ENCODE data around the gene ERC2.

Gene ERC2

DNA sequence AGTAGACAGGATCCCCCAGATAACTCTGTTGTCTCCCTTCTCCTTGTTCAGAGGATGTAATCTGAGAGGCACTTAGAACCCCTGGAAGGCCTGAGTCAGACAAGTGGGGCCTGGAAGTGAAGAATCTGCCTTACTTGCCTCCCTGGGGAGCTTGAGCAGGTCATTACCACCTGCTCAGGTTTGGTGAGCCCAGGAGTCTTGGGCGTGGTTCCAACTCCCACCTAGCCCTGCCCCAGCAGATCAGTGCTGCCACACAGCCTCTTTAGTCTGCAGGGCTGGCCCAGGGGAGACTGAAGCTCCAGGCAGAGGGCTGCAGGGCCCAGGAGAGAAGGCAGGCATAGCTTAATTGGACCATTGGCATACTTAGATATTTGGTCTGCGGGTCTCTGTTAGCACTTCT, 230.0 kb downstream of the ERC2 start:
- no peak for DNase-seq

DNA sequence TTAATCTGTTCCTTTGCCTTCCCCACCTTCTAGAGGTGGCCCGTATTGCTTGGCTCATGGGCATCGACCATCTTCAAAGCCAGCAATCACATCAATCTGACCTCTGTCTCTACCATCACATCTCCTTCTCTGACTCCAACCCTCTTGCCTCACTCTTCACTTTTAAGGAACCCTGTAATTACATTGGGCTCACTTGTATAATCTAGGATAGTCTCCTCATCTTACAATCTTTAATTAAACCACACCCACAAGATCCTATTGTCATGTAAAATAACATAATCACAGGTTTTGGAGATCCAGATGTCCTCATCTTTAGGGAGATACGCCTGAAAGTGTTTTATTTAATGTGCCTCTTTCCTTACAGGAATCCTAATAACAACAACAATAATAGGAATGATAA, 234.5 kb downstream of the ERC2 start:
- no peak for DNase-seq

DNA sequence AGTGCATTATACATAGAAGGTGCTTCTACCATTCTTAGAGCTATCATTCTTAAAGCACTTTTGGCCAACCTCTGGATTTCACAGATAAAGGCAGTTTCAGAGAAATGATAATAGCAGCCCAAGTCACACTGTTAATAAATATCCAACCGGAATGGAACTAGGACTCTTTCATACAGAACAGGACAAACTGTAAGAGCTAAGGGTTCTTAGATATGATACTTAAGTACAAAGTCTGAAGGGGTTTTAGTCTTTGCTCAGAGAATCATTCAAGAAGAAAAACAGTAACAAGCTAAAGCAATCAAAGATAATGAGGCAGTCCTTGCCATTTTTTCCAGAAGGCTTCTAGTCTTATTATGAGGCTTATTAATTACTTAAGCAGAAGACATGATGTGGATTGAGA, 239.0 kb downstream of the ERC2 start:
- no peak for DNase-seq

DNA sequence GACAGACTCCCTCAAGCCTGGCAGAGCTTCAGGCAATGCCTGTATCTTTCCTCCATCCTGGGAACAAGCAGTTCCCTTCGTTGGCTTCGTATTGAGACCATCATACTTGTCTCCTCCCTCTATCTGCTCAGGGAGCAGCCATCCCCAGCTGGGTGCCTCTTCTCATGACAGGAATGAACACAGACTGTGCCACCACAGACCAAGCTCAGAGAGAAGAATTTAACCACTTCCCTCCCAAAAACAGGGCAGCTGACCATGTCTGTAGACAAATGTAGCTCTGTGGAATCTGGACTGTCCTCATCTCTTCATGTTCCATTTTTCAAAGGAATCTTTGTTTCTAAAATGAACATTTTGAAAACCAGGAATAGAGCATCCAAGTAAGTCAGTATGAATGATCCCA, 245.4 kb downstream of the ERC2 start:
- no peak for DNase-seq

DNA sequence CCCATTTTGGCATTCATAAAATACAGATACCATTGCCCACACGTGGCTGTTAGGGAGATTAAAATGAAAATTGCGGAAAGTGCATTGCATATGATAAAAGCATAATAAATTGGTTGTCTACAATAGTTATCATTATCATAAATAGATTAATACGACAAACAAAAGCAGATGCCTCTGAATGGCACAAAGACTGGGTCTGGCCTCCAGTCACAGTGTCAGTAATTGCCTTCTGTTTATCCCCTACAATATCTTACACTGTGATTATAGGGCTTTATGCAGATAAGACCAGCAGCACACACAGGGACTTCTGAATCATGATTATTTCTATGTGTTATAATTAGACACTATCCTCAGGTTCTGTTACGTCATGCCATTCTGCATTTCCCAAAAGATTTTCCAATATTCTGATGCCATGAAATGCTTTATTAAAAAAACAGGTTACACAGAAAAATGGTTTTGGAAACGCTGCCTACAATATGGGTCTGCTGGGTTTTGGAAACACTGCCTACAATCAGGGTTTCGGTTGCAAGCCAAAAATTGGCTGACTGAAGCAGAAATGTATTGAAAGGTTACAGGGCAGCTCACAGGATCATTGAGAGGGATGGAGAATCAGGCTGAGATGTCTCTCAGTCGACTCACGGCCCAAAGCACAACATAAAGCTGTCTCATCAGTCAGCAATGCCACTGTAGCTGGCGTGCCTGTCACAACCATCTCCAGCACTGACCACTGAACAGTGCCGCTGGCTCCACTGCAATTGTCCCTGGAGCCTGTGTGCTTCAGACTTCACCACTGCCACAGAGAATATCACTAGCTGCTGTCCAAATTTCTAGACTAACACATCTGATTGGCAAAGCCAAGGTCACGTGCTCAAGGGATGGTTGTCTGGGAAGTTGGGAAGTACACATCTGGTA, 248.1 kb downstream of the ERC2 start:
- no peak for DNase-seq

DNA sequence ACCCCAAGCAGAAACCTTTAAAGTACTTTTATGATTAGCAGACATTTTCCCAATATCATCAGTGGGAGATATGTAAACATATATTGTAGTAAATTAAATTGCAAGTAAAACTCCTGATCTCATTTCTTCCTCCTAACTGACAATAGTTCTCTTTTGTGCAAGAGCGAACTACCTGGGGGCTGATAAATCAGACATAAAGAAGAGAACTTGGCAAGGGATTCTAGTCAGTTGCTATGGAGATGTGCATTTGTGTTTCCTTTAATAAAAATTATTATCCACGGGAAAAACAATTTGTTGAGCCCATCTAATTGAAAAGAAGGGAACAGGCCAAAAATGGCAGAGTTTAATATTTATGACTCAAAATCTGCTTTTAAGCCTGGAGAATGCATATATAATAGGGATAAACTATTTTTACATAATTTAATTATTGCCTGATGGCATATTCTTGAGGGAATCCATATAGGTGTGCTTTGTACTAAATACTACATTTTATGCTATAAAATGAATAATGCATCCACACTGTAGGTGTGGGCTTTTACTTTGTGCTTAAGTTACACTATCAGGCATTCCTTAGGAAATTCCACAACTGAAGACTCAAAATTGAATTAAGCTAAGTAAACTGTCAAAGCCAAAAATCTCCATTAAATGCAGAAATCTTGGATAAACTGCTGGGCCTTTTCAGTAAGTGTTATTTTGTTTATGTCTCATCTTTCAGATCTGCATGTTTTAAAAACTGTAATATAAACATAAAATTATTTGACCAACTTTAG, 258.1 kb downstream of the ERC2 start:
- DNase-seq: no peak

DNA sequence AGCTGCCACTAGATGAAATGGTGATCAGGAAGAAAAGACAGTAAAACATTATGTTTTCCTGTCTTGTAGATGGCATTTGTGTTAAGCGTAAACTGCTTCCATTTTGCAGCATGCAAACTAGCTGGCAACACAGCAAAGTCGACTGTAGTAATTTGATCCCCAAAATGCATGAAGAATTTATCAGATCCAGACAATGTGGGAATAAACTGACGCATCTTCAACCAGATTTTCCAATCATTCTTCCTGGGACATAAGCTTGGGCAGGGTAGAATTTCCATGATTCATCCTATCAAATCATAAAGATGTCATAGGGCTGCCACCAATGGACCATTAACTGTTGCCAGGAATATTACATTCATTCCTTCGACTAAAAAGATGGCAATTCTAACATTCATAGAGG, 260.3 kb downstream of the ERC2 start:
- DNase-seq: no peak

DNA sequence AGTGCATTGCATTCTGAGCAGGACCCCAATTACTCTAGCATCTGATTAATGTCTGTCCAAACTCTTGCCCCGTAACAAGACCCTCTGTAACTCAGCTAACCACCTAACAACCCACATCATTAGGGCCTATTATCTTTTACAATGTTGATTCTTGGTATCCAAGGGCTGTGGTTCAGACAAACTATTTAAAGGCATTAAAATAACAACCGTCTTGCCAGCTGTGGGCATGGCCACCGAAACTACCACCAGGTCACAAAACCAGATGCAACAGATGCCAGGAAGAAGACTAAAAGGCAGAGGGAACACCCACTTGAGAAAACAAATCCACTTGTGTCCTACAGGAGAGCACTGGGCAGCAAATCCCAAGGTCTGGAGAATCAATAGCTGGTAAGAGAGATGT, 262.9 kb downstream of the ERC2 start:
- DNase-seq: no peak

DNA sequence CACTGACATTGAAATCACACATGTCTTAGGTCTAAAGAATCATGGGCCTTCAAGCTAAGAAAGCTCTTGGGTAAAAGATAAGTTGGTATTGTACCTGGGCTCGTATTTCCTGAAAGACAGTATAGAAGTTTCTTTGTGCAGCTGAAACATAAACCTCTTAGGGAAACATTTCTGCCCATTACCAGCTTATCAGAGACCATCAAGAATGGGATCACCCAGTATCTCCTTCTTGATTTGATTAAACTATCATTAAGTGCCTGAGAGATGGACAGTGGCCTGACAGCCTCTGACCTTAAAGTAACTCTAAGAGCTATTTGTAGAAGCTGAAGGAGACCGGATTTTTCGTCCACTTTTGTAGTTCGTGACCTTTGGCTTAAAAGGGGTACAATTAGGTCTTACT, 265.3 kb downstream of the ERC2 start:
- DNase-seq: no peak

DNA sequence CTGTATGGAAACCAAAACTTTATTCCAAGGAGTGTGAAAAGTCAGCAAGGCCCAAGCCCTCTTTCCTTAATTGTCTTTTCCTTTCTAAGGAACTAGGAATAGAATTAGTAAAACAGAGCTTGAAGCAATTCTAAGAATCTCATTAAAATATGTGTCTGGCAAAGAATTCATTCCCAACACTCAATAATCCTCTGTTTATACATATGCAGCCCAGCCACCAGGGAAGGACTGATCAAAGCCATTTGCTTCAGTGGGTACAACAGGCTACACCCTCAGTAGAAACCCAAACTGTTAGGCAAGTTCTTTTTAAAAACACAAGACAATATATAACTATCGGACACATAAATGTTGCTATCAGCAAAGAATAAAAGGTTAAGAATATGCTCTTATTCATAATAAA, 266.9 kb downstream of the ERC2 start:
- DNase-seq: no peak

DNA sequence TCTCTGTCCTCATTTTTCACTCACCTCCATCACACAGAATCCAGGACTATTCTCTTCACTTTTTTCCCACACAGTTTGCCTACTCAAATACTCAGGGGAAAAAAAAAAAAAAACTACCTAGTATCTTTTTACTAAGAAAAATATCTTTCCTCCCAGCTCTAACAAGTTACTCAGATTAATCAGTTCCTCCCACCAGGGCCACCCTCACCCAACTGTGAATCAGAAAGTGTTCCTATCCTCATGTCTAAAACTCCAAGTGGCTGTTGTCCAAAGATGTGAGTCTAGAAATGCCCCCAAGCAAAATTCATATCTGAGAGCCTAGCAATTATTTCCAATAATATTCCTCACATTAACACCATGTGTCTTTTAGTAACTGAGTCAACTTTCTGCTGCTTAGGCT, 268.0 kb downstream of the ERC2 start:
- no peak for DNase-seq

DNA sequence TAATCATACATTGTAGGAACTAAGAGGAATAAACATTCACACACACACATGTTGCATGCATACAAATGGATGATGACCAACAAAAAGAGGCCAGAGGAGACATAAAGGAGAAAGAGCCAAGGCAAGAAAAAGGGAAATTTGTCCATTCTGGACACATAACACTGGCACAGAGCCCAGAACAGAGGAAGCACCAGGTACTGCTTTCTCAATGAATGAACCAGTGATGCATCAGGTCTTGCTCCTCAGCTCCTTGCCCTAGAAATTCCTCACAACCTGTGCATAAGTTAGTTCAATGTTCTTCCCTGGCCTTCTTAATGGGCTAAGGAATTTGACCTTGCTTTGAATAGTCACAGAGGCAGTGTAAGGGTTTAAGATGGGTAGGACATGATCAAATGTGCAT, 270.3 kb downstream of the ERC2 start:
- DNase-seq: no peak

DNA sequence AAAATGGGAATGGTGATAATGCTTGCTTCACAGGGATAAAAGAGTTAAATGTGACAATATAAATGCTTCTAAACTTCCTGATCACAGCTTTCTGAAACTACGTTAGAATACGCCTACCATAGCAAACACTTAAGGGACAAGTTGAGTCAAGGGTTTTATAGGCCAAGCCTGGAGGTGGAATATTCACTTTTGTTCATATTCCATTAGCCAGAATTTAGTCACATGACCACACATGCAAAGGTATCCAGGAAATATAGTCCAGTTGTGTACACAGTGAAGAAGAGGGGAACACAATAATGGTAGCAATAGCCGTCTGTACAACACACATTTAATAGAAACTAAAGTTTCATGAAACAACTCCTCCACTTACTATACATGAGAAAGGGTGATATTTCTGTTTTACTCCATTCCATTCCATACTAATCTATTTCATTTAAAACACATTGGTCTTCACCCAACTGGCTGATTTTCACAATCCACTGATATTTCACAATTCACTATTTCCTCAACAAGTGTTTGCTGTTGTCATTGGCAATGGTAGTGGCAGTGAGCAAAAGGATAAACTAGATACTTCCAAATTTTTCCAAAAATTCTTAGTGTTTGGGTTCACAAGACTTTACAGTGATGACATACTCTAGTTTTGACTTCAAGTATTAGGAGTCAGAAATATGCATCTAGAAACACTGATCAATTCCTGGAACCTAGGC, 270.9 kb downstream of the ERC2 start:
- no peak for DNase-seq

DNA sequence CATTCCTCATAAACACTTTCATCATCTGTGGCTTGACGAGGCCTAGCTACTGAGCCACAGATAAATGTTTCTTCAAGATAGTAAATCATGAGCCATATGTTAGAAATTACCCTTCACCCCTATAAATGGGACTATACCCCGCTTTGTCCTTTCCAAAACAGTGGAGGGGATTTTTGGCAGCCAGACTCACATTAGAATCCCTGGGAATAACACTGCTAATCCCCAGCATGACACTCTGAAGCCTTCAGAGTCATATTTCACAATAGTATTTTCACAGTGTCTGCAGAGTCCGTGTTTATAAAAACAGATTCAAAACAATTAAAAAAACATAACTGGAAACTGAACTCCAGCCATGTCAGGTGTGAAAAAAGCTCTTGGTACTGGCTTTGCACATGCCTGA, 271.6 kb downstream of the ERC2 start:
- DNase-seq: no peak

DNA sequence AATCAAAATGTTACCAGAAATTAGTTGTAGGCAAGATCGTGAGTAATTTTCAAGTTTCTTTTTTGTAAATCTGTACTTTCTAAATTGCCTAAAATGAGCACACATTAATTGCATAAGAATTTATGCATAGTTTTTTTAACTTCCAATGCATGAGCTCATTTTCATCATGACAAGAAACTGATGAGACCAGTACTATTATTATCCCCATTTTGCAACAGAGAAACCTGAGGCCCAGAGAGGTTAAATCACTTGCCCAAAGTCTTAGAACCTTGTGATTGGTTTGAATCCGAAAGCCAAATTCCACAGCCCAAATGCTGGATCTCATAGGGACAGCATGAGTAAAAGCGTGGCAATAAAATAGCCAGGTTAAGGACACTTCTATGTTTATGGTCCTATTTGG, 274.7 kb downstream of the ERC2 start:
- DNase-seq: no peak

DNA sequence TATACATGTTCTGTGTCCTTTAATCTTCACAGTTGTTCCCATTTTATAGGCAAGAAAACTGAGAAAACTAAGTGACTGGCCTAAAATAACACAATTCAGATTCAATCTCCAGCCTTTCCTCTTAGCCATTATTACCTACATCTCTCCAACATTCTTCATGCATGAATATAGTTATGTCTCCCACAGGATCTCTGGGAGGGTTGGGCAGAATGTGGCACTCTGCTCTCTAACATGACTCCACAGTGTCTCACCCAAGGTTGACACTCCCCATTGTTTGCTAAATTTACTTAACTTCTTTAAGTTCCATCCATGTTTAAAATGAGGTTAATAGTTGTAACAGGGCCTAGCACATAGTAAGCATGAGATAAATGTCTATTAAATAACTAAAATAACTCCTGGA, 276.3 kb downstream of the ERC2 start:
- no peak for DNase-seq

DNA sequence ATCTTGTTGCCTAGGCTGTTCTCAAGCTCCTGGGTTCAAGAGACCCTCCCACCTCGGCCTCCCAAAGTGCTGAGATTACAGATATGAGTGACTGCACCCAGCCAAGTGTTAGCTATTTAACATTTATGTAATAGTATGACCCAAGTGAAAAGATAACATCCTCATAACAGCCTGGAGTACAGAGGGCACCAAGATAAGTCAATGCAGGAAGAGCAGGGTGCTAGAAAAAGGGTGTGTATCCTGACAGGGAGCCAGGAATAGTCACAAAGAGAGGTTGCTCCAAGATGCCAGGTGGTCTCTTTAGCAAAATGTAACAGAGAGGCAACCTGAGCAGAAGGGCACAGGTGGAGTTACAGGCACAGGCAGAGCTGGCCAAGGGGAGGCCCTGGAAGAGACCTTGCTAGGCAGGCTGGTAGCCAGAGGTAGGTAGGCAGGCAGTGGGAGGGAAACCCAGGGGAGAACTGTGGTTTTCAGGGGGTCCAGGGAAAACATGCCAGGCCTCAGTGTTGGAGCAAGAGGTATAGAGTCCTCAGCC, 277.4 kb downstream of the ERC2 start:
- DNase-seq: no peak

DNA sequence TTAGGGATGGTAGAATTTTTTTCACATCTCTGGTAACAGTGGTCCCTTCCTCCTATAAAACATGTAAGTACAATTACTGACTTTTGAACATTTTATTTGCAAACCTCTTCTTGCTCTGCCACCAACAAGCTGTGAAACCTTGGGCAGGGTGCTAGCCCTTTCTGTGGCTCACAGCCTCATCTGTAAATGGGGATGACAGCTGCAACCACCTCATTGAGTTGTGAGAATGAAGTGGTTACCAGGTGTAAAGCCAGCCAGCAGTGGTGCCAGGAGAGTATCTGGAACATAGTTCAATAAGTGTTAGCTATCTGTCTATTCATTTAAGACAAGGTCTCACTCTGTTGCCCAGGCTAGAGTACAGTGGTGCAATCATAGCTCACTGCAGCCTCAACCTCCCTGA, 278.1 kb downstream of the ERC2 start:
- no peak for DNase-seq

DNA sequence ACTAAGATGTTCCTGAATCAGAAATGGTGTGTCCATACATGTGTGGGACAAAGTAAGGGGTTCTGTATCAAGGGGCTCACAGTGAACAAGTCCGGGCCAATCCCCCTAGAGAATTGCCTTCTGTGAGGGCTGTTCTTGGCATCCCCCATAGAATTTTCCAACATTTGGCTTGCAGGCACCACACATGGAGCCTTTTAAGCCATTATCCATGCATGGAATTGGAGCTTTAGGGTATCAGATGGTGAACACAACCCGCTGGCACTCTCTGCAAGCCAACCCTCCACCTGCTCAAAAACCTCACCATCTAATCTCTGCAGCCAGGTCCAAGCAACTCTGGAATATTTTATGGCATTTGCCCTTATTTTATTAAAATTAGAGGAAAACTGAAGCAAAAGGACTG, 278.7 kb downstream of the ERC2 start:
- DNase-seq: no peak

DNA sequence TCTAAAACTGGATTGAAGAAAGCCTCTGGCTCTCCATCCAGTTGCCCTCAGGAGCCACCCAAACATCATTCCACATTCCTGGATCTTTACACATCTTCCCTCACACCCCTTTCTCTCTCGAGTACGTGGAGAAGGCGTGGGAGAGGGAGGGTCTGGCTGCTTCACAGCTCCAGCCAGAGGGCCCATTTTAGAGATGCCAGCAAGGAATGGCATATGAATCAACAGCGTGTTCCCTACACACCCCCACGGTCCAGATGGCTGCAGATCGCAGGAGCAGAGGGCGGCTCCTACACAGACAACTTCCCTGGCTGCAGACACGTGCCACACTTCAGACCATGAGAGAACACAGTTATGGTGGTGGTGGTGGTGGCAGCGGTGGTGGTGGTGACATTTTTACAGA, 280.1 kb downstream of the ERC2 start:
- DNase-seq: no peak

DNA sequence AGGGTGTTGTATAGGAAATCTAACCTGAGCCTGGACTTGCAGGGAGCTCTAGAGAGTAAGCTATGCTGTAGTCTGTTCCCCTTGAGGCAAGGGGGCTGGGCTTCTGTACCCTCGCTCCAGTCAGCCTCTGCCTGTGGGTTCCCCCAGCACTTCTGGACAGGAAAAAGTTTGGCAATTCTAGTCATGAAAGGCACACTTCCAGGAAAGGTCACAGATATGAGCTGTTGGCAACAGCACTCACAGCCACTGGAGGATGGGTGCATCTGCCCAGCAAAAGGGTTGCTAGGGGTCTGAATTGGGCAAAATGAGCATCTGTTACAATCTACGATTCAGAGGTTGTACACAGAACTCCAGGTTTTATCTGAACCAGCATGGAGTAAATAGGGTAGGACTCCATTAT, 281.2 kb downstream of the ERC2 start:
- DNase-seq: no peak

DNA sequence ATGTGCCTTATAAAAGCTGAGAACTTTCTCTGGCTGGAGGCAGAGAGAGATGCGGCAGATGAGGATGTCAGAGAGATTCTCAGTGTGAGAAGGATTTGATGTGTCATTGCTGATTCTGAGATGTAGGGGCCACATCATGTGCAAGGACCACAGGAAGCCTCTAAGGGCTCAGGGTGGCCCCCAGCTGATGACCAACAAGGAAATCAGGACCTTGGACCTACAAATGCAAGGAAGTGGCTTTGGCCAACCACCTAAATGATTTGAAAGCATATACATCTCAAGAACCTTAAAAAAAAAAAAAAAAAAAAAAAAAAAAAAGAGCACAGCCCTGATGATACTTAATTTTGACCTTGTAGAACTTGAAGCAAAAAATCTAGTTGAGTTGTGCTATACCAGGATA, 282.4 kb downstream of the ERC2 start:
- DNase-seq: no peak

DNA sequence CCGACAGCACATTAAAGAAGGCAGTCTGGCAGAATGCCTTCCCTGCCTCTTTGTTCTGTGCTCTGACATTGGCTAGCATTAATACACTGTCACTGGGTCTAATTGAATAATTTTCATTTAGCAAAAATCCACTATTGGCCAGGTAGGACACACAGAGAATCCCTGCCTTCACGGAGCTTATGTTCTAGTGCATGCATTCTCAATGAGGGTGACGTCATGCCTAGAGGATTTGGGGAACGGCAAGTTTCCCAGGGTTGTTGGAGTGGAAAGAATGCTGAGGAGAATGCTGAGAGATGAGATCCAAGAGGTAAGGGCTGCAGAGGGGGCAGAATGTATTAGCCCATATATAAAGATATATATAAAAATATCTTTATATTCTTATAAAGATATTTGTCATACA, 284.7 kb downstream of the ERC2 start:
- DNase-seq: no peak

DNA sequence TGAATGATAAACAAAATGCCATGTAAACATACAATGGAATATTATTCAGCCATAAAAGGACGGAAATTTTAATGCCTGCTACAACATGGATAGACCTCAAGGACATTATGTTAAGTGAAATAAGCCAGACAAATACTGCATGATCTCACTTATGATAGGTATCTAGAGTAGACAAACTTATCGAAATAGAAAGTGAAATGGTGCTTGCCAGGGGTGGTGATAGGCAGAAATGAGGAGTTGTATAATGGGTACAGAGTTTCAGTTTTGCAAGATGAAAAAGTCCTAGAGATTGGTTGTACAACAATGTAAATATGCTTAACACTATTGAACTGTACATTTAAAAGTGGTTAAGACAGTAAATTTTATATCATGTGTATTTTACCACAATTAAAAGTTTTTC, 287.8 kb downstream of the ERC2 start:
- no peak for DNase-seq

Measured in hematopoietic multipotent progenitor cell treated with erythropoietin and hydrocortisone succinate and interleukin-3 and kit ligand, for 6 days (in vitro differentiated cells).